GM12874 (cell line): Measurements from ENCODE around the gene PMF1.

Source experiments
- CTCF ChIP-seq: IDR thresholded peaks from 2 replicates; pipeline ENCODE4 v1.5.1; 2011; ENCODE audit warnings: low read depth, mild to moderate bottlenecking, control low read depth, low read length, moderate library complexity; ENCODE audit not compliant: insufficient read depth

Gene PMF1

DNA sequence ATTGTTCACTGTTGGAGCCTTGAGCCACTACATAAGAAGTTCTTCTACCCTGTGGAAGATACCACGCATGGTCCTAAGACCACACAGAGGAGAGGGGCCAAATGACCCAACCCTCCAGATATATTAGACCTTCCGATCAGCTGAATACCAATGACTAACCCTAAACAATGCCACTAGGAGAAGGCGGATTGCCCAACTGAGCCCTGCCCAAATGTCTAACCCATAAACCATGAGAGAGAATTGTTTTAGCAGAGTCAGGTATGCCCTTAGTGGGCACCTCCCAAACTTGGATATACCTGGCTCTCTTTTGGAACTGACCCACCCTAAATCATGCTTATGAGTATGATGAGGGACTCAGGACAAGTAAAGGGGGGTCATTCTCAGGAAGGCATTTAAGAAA lies 57.5 kb downstream of the PMF1 start:
- TF ChIP-seq CTCF: no peak

- no peak for TF ChIP-seq CTCF
These were observed 63.7 kb downstream of the PMF1 start for GRCh38 chr1:156276532-156276931.

DNA sequence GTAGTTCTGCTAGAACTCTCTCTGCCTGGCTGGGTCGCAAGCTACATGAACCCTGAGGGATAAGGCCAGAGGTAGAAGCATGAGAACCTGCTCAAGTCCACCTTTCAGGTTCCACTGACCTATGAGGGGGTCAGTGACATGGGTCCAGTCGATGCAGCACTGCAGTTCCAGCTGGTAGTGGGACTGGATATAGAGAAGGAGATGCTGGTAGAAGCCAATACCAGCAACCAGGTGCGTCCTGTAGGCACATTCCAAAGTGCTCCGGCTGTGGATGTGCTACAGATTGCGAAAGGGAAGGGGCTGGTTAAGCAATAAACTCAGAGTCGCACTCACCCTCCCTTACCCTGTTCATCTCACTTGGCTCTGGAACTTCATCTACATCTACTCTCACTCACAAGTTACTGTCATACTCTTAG lies 64.2 kb downstream of the PMF1 start:
- no peak for TF ChIP-seq CTCF

GRCh38 chr1:156279837-156280236 lies 67.0 kb downstream of the PMF1 start:
- no peak for TF ChIP-seq CTCF

- TF ChIP-seq CTCF: 0 out of 2 replicates have a peak, but pooled peaks have one; percentile 6
These were observed 68.5 kb downstream of the PMF1 start for GRCh38 chr1:156281281-156281680.

GRCh38 chr1:156281693-156282478 lies 69.1 kb downstream of the PMF1 start:
- TF ChIP-seq CTCF: no peak

DNA sequence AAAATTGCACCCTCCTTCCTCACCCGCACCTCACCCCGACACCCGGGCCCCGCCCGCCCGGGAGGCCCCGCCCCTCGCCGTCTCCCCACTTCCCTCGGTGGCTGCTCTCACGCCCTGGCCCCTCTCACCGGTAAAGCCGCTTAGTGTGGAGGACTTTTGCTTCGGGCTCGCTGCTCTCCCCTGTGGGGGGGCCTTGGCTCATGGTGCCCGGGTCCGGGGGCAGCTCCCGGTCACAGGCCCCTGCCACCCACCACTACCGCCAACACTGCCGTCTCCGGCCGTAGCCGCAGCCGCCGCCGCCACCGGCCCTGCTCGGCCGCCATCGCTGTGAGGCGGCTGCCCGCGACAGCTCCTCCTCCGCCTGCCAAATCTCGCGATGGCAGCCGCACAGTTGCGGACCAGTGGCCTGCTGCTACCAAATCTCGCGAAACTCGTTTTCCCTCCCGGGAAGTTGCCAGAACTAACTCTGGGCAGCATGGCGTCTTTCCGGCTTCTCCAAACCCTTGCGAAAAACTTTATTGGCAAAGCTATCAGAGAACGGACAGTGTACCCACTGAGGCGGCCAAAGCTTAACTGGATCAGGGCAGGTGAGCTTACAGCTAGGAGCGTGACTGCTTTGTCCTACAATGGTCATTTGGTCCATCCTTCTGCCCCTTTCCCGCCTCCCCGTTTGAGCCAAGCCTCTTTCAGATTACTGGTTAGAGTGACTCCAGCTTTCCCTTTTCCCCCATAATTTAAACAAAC lies 69.8 kb downstream of the PMF1 start, which contains the start of gene SMG5:
SMG5 (minus strand) TSS at position 347 of the 744 bp plus-strand sequence; CDS start at position 202, 145 bp downstream.
- TF ChIP-seq CTCF: no peak
